HepG2 (cell line): ENCODE data around the gene COL18A1. TPM values are rescaled to one million over a fixed set of nuclear protein-coding genes. Genes with fewer than 3 reads are reported as not detected.

Source experiments
- LBX2 ChIP-seq: sonication (generic); formaldehyde crosslinking; IDR thresholded peaks from 2 replicates; pipeline ENCODE4 v1.5.0; 2020; ENCODE audit warnings: missing genetic modification reagents, mild to moderate bottlenecking, borderline replicate concordance
- RORA ChIP-seq: sonication (generic); formaldehyde crosslinking; IDR thresholded peaks from 2 replicates; pipeline ENCODE4 v1.5.0; 2020; ENCODE audit warnings: mild to moderate bottlenecking, missing genetic modification reagents, moderate library complexity
- SALL1 ChIP-seq: sonication (generic); formaldehyde crosslinking; IDR thresholded peaks from 2 replicates; pipeline ENCODE4 v1.8.0; 2022; ENCODE audit warnings: mild to moderate bottlenecking, missing genetic modification reagents
- THYN1 ChIP-seq: sonication (generic); formaldehyde crosslinking; IDR thresholded peaks from 2 replicates; pipeline ENCODE4 v1.8.1; 2023; ENCODE audit warnings: low read depth, mild to moderate bottlenecking, moderate library complexity, missing genetic modification reagents, borderline replicate concordance
- ZBTB39 ChIP-seq: sonication (generic); formaldehyde crosslinking; IDR thresholded peaks from 2 replicates; pipeline ENCODE4 v1.5.0; 2020; ENCODE audit warnings: missing genetic modification reagents
- ZBTB40 ChIP-seq, 2 experiments: fragments of 450-650 bp in 1 of 2; sonication (generic) in 1 of 2; formaldehyde crosslinking in 1 of 2; IDR thresholded peaks; 2 replicates each; pipeline versions ENCODE4 v1.6.1 to v1.8.0; 2016 to 2022; ENCODE audit warnings: antibody characterized with exemption in 1 of 2, mild to moderate bottlenecking in 1 of 2, missing genetic modification reagents in 1 of 2
- ZNF260 ChIP-seq: sonication (generic); formaldehyde crosslinking; IDR thresholded peaks from 2 replicates; pipeline ENCODE4 v1.4.0; 2020; ENCODE audit warnings: missing genetic modification reagents, low read depth, mild to moderate bottlenecking, borderline replicate concordance
- ZNF614 ChIP-seq: IDR thresholded peaks from 2 replicates; pipeline ENCODE4 v1.6.1; 2018; ENCODE audit warnings: missing biosample characterization, missing genetic modification reagents, inconsistent platforms, borderline replicate concordance
- ZSCAN21 ChIP-seq: sonication (generic); formaldehyde crosslinking; IDR thresholded peaks from 2 replicates; pipeline ENCODE4 v1.8.0; 2022; ENCODE audit warnings: mild to moderate bottlenecking, missing genetic modification reagents, moderate library complexity, borderline replicate concordance
- polyA plus RNA-seq, 8 experiments: library from polyadenylated mRNA; depleted of rRNA in 3 of 8; stranded (reverse) in 7 of 8; unstranded in 1 of 8; fragments of >200 nt; fragmentation: Illumina TruSeq in 4 of 8; extraction: Trizol in 4 of 8; gene quantifications; 2 replicates each; pipeline versions ENCODE4 v1.2.1 to v1.2.3, GENCODE V29; 2011 to 2016; ENCODE audit warnings: low read depth in 4 of 8, missing spikeins in 1 of 8, mixed read lengths in 1 of 8; ENCODE audit not compliant: insufficient read depth in 1 of 8
- total RNA-seq, 5 experiments: library from RNA; depleted of rRNA; stranded (reverse); fragments of >200 nt; fragmentation: Illumina TruSeq; extraction: Trizol; gene quantifications; 2 replicates each; pipeline ENCODE4 v1.2.3, GENCODE V29; 2016; ENCODE audit warnings: low read depth in 1 of 5
- TF ChIP-seq, protein P1 (sequence below): sonication (generic); formaldehyde crosslinking; IDR thresholded peaks from 2 replicates; pipeline ENCODE4 v1.4.0; 2020; ENCODE audit warnings: missing genetic modification reagents
- TF ChIP-seq, protein P2 (sequence below): sonication (generic); formaldehyde crosslinking; IDR thresholded peaks from 2 replicates; pipeline ENCODE4 v1.8.1; 2023; ENCODE audit warnings: missing genetic modification reagents, mild to moderate bottlenecking, borderline replicate concordance

COL18A1 gene
- total and polyA plus RNA-seq, 2 of the 13 experiments (the other 11 are each of a cell fraction or from before 2014, with no cell fraction given), result 79.0 to 102 TPM

DNA sequence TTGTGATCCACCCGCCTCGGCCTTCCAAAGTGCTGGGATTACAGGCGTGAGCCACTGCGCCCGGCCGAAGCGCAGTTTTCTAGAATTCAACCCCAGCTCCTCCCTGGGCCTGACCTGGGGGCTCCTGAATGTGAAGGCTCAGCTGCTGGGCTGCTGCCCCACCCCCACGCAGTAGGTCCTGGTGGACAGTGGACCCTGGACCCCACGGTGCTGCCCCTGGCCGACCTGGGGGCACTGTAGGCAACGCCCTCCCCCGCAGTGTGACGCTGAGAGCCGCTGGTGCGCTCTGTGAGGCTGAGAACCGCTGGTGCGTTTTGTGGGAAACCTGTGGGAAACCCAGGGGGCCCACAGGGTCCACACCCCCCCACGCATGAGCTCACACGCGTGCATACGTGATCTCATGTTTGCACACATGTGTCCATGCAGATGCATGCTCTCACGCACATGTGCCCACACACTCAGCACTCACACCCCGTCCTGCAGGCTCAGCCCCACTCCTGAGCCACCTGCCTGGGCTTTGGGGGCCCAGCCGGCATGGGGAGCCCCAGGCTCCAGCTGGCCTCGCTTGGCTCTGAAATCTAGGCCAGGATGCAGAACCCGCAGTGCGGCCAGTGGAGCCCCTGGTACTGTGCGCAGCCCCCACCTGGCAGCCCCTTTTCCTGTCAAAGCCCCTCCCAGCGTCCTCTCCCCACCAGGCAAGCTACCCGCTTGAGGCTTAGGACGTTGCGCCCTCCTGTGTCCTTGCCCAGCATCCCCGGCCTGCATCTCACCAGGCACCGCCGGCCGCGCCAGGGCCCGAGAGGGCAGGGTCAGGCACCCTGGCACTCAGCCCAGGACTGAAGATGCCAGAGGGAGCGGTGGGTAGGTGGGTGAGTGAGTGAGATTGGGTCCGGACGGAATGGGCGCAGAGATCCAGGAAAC is 67.7 kb downstream of the COL18A1 start (continued):
- TF ChIP-seq, protein P1, sequence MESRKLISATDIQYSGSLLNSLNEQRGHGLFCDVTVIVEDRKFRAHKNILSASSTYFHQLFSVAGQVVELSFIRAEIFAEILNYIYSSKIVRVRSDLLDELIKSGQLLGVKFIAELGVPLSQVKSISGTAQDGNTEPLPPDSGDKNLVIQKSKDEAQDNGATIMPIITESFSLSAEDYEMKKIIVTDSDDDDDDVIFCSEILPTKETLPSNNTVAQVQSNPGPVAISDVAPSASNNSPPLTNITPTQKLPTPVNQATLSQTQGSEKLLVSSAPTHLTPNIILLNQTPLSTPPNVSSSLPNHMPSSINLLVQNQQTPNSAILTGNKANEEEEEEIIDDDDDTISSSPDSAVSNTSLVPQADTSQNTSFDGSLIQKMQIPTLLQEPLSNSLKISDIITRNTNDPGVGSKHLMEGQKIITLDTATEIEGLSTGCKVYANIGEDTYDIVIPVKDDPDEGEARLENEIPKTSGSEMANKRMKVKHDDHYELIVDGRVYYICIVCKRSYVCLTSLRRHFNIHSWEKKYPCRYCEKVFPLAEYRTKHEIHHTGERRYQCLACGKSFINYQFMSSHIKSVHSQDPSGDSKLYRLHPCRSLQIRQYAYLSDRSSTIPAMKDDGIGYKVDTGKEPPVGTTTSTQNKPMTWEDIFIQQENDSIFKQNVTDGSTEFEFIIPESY (CRISPR knock-in tag), result peak; percentile 98
- no peak for TF ChIP-seq THYN1 (CRISPR knock-in tag)
- peak; percentile 83; the same call in 1 of the 2 replicates for TF ChIP-seq ZBTB39 (CRISPR knock-in tag)
- TF ChIP-seq, protein P2, sequence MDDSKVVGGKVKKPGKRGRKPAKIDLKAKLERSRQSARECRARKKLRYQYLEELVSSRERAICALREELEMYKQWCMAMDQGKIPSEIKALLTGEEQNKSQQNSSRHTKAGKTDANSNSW, result no peak
- peak; percentile 45 for TF ChIP-seq SALL1
- TF ChIP-seq LBX2 (CRISPR knock-in tag), result no peak
- no peak for TF ChIP-seq RORA
- TF ChIP-seq ZBTB40 (IDR thresholded peaks at IDR 0.05), result no peak
- no peak; the same call in 1 of the 2 replicates for TF ChIP-seq ZBTB40 (CRISPR knock-in tag; IDR thresholded peaks at IDR 0.05)
- TF ChIP-seq ZSCAN21 (CRISPR knock-in tag), result peak; percentile 65; the same call in 1 of the 2 replicates
- TF ChIP-seq ZNF614 (CRISPR knock-in tag), result no peak
- no peak for TF ChIP-seq ZNF260
